GM12878 (cell line): ENCODE measurements around the gene KIF23. TPM values are rescaled to one million over a fixed set of nuclear protein-coding genes. Genes with fewer than 3 reads are reported as not detected.

Experiments used
- ATAC-seq: fragments of 200-7000 bp; cut with Tn5 transposase; 3 replicates; pipeline ENCODE4 v1.9.1; 2020; ENCODE audit warnings: mild to moderate bottlenecking, moderate library complexity
- BruUV-seq: library from RNA; stranded (reverse); fragments of 400-500 nt; replicated peaks from 2 replicates; lab custom pipeline; 2021; lab: Mats Ljungman, UMichigan
- CTCF ChIA-PET: fragments of 300-600 bp; sonication (Branson Sonifier 250); formaldehyde crosslinking; extraction: SDS; loops from one replicate; lab custom pipeline; 2021; ENCODE audit warnings: inconsistent platforms; lab: Yijun Ruan, JAX
- POLR2A ChIA-PET: fragments of 350-600 bp; formaldehyde crosslinking; extraction: SDS; loops from one replicate; lab custom pipeline; 2021; ENCODE audit warnings: inconsistent platforms; lab: Charles Lee
- RAD21 ChIA-PET: fragments of 300-600 bp; sonication (Branson Sonifier 250); formaldehyde crosslinking; loops from one replicate; lab custom pipeline; 2023; ENCODE audit warnings: antibody characterized with exemption; ENCODE audit not compliant: unreplicated experiment; lab: Charles Lee
- SMC1A ChIA-PET: fragments of 300-600 bp; sonication (Branson Sonifier 250); formaldehyde crosslinking; loops from one replicate; lab custom pipeline; 2023; ENCODE audit not compliant: unreplicated experiment, uncharacterized antibody; lab: Charles Lee
- DNase-seq: peaks from one replicate; pipeline ENCODE4 v3.0.0-alpha.2; 2011; ENCODE audit warnings: low read depth, low spot score
- FAIRE-seq: peaks from 3 replicates; lab custom pipeline; 2011; peaks lifted over from hg19 to GRCh38; lab: Jason Lieb, UNC
- H2AFZ ChIP-seq: 2 replicates; pipeline ENCODE4 v1.6.0; 2011; ENCODE audit warnings: low read depth, low read length, control low read depth; ENCODE audit not compliant: control insufficient read depth
- H3K27ac ChIP-seq: 2 replicates; pipeline ENCODE4 v1.5.1; 2011; ENCODE audit warnings: control low read depth; ENCODE audit not compliant: control insufficient read depth, insufficient read depth
- H3K27me3 ChIP-seq, 2 experiments: replicated peaks in 1 of 2; 2 replicates each; pipeline versions ENCODE4 v1.6.0 to v1.6.1; 2011; ENCODE audit warnings: low read length in 1 of 2; ENCODE audit not compliant: control insufficient read depth in 2 of 2, insufficient read depth in 2 of 2
- H3K36me3 ChIP-seq, 2 experiments: 2 replicates each; pipeline ENCODE4 v1.5.1; 2011; ENCODE audit warnings: low read length in 1 of 2; ENCODE audit not compliant: control insufficient read depth in 2 of 2, insufficient read depth in 2 of 2
- H3K4me1 ChIP-seq: 2 replicates; pipeline ENCODE4 v1.6.1; 2011; ENCODE audit warnings: mild to moderate bottlenecking, low read length, moderate library complexity, mixed read lengths; ENCODE audit not compliant: control insufficient read depth, insufficient read depth
- H3K4me2 ChIP-seq: 2 replicates; pipeline ENCODE4 v1.6.0; 2011; ENCODE audit warnings: control low read depth; ENCODE audit not compliant: control insufficient read depth, insufficient read depth
- H3K4me3 ChIP-seq: fragments of 200-600 bp; sonication (generic); 2 replicates; pipeline ENCODE4 v1.5.1; 2016
- H3K79me2 ChIP-seq: 2 replicates; pipeline ENCODE4 v1.6.0; 2011; ENCODE audit warnings: low read length; ENCODE audit not compliant: control insufficient read depth, insufficient read depth
- H3K9ac ChIP-seq: 2 replicates; pipeline ENCODE4 v1.8.0; 2011; ENCODE audit warnings: low read length, control low read depth, mixed read lengths; ENCODE audit not compliant: control insufficient read depth, insufficient read depth
- H3K9me3 ChIP-seq: replicated peaks from 3 replicates; pipeline ENCODE4 v1.5.1; 2011; ENCODE audit warnings: mild to moderate bottlenecking, low read length; ENCODE audit not compliant: control insufficient read depth, insufficient read depth
- H4K20me1 ChIP-seq: 2 replicates; pipeline ENCODE4 v1.6.0; 2011; ENCODE audit not compliant: control insufficient read depth, insufficient read depth
- ATF7 ChIP-seq: fragments of 450-650 bp; IDR thresholded peaks from 2 replicates; pipeline ENCODE4 v1.6.1; 2016; ENCODE audit warnings: low read depth, mild to moderate bottlenecking
- CUX1 ChIP-seq: IDR thresholded peaks from 2 replicates; pipeline ENCODE4 v1.6.1; 2012; ENCODE audit warnings: improper control_type of control experiment, low read depth, low read length; ENCODE audit not compliant: insufficient replicate concordance
- WGBS: methylation state at CpG from one replicate; pipeline ENCODE4 v1.1.6; 2016; ENCODE audit warnings: low lambda C conversion rate; ENCODE audit not compliant: insufficient replicate concordance, insufficient coverage; ENCODE audit errors: missing lambda C conversion rate; 5-methylcytosine and 5-hydroxymethylcytosine counted together
- in situ Hi-C: fragments of 300-500 bp; cut with MboI; formaldehyde crosslinking; loops from 9 replicates; pipeline ENCODE4 v1.14.3; 2018; ENCODE audit warnings: mixed read lengths
- intact Hi-C: fragments of 100-400 bp; cut with micrococcal nuclease; formaldehyde crosslinking; loops from one replicate; pipeline ENCODE4 v1.14.2; 2022; ENCODE audit not compliant: unreplicated experiment
- polyA plus RNA-seq, 11 experiments: library from polyadenylated mRNA; depleted of rRNA in 4 of 11; unstranded in 6 of 11; stranded (reverse) in 5 of 11; fragments of >200 nt; fragmentation: Nextera tagmentation in 4 of 11; fragmentation: Illumina TruSeq in 1 of 11; extraction: Ambion mirVana in 4 of 11; extraction: Trizol in 1 of 11; gene quantifications; 1 replicate in 1 of 11; 2 replicates in 10 of 11; pipeline versions ENCODE4 v1.2.1 to v1.2.3, GENCODE V29; 2011 to 2016; ENCODE audit warnings: inconsistent platforms in 2 of 11, missing spikeins in 2 of 11, low read depth in 1 of 11
- total RNA-seq, 4 experiments: library from RNA; depleted of rRNA in 3 of 4; stranded (reverse); fragments of >200 nt in 3 of 4; fragmentation: Illumina TruSeq in 1 of 4; extraction: Trizol in 1 of 4; gene quantifications; 2 replicates each; pipeline versions ENCODE4 v1.2.1 to v1.2.3, GENCODE V29; 2013 to 2021

The KIF23 gene
- total and polyA plus RNA-seq, 10 of the 15 experiments (the other 5 are each of a cell fraction or from before 2014, with no cell fraction given) = 28.0 to 62.5 (median 46.6) TPM

GRCh38 chr15:69435985-69436384 lies 21.8 kb downstream of the KIF23 start:
- SMC1A ChIA-PET = no interaction called here
- H3K4me2 ChIP-seq = no peak overlapping the region

More at GRCh38 chr15:69435985-69436384, 21.8 kb downstream of the KIF23 start:
- no peak for TF ChIP-seq ATF7
- no peak for TF ChIP-seq CUX1
- TF ChIP-seq, all 136 proteins: peak for 0
- no TSS peak for BruUV-seq
- H3K36me3 ChIP-seq = peaks cover 10 to 34% of the 10 kb centered on the region in 2 experiments
- no peak overlapping the region for H3K9ac ChIP-seq
- POLR2A ChIA-PET = no interaction called here
- H3K27ac ChIP-seq = no peak overlapping the region
- no peaks in the 10 kb centered on the region for H3K9me3 ChIP-seq
- H3K4me3 ChIP-seq = no peak overlapping the region
- intact Hi-C loops (no loop called here), in situ Hi-C loops (no loop called here)
- ATAC-seq = no peak
- CTCF ChIA-PET = interaction anchor here (1.1 to 2.7 kb wide), 2 partner anchors 21 to 27 kb away, joined by 3 to 8 read pairs; no protein-coding TSS in a partner anchor
- H2AFZ ChIP-seq = no peak overlapping the region
- 93% methylated on average over 4 of the region's 4 CpGs for WGBS
- H3K79me2 ChIP-seq = no peaks in the 10 kb centered on the region
- RAD21 ChIA-PET = no interaction called here
- no peaks in the 10 kb centered on the region for H4K20me1 ChIP-seq
- H3K27me3 ChIP-seq = no peaks in the 10 kb centered on the region
- no peak for FAIRE-seq
- no peaks in the 10 kb centered on the region for H3K4me1 ChIP-seq
- DNase-seq = no peak
